AG10803 (cell line): ENCODE data around the gene KIF19.

Source experiments
- DNase-seq: peaks from one replicate; pipeline ENCODE4 v3.0.0; 2010; ENCODE audit warnings: low read depth
- H3K4me3 ChIP-seq: 2 replicates; pipeline ENCODE4 v1.5.1; 2011; ENCODE audit warnings: mild to moderate bottlenecking, low read length, control low read depth
- TF ChIP-seq, protein P1 (sequence below): conservative IDR thresholded peaks from 2 replicates; pipeline ENCODE4 v1.5.1; 2011; ENCODE audit warnings: mild to moderate bottlenecking, low read length, control low read depth, inconsistent platforms

Gene KIF19

GRCh38 chr17:74389937-74390679, 64.1 kb downstream of the KIF19 start:
- TF ChIP-seq, protein P1, sequence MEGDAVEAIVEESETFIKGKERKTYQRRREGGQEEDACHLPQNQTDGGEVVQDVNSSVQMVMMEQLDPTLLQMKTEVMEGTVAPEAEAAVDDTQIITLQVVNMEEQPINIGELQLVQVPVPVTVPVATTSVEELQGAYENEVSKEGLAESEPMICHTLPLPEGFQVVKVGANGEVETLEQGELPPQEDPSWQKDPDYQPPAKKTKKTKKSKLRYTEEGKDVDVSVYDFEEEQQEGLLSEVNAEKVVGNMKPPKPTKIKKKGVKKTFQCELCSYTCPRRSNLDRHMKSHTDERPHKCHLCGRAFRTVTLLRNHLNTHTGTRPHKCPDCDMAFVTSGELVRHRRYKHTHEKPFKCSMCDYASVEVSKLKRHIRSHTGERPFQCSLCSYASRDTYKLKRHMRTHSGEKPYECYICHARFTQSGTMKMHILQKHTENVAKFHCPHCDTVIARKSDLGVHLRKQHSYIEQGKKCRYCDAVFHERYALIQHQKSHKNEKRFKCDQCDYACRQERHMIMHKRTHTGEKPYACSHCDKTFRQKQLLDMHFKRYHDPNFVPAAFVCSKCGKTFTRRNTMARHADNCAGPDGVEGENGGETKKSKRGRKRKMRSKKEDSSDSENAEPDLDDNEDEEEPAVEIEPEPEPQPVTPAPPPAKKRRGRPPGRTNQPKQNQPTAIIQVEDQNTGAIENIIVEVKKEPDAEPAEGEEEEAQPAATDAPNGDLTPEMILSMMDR, result no peak
- no peak overlapping the region for H3K4me3 ChIP-seq
- DNase-seq, result no peak

DNA sequence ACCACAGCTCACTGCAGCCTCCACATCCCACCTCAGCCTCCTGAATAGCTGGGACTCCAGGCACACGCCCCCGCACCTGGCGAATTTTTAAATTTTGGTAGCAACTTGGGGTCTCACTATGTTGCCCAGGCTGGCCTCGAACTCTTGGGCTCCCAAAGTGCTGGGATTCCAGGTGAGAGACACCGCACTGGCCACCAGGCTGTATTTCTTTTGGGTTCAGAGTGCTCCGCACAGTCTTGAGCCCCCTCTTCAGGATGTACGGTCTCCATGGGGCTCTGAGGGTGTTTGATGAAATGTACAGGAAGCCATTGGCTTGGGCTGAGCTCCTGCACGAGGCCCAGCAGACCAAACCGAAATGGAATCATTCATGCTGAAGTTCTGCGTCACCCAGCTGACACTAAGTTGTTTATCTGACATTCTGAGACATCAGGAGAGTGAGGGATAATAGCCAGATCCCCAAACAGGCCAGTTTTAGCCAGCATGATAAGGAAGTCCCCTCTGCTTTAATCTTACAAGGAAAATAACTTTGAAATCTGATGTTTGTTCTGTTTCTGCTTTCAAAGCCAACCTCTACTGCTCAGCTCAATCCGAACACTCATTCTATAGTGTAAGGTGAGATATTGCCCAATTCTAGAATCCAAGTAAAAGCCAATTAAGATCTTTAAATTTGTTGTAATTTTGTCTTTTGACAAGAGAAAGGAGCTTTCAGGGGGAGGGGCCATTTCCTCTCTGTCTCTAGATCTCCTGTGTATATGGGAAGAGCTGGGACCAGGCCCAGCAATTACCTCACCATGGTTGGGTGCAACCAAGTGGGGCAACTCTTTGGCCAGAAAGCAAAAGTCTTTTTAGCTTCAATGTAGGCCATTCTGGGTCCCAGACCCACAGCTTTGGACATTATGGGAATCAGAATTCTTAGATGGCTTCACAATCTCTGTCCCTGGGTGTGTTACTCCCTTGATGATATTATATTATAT, 64.9 kb downstream of the KIF19 start:
- TF ChIP-seq, protein P1, result no peak
- no peak for DNase-seq

DNA sequence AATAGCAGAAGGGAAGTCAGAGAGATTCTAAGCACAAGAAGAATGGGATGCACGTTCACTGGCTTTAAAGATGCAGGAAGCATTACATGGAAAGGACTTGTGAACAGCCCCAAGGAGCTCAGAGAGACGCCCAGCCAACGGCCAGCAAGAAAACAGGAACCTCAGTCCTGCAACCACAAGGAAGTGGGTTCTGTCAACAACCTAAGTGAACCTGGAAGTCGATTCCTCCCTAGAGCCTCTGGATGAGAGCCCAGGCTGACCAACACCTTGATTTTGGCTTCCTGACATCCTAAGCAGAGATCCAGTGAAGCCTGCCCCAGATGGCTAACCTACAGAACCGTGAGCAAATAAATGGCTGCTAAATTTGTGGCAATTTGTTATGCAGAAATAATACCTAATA, 65.7 kb downstream of the KIF19 start:
- no peak for DNase-seq
- TF ChIP-seq, protein P1, result no peak
- H3K4me3 ChIP-seq, result no peak overlapping the region

More for the DNA sequence above, 64.9 kb downstream of the KIF19 start:
- H3K4me3 ChIP-seq, result no peak overlapping the region

DNA sequence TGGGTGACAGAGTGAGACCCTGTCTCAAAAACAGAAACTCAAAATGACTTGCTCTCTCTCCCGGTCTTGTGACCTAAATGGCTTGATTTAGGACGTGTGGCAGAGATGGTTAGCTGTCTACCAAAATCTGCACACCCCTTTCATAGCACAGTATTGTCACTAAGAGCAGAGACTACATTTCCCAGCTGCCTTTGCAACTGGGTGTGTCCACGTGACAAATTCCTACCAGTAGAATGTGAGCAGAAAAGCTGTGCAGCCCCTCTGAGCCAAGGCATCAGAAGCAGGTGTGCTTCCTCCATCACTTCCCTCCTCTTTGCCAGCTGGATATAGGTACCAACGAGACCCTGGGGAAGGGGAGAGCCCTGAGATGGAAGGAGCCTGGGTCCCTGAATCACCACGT, 66.8 kb downstream of the KIF19 start:
- TF ChIP-seq, protein P1, result no peak
- H3K4me3 ChIP-seq, result no peak overlapping the region
- no peak for DNase-seq

DNA sequence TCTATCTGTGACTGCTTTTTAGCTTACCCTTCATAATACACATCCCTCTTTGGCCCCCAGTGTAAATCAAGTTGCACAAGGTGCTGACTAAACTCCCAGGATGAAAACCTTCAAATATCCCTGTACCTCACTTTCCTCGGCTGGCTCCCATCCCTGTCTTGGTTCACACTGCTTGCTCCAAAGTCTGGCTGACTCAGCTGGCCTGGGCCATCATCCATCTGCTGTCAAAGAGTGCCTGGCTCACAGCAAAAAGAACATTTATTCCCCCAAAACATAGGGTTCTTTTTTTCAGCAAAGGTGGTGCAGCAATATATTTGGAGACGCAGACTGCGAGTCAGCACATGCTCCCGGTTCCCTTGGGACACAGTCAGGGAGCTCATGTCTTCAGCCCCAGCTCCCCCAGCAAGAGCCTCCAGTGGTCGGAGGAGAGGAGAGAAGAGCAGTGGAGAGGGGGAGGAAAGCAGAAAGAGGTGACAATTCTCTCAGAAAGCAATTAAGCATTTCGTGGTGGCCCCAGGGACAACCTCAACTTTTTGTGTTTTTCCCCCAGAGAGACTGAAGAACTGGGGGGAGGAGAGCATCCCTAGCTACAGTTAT, 67.4 kb downstream of the KIF19 start:
- no peak for DNase-seq
- no peak overlapping the region for H3K4me3 ChIP-seq
- TF ChIP-seq, protein P1, result no peak

DNA sequence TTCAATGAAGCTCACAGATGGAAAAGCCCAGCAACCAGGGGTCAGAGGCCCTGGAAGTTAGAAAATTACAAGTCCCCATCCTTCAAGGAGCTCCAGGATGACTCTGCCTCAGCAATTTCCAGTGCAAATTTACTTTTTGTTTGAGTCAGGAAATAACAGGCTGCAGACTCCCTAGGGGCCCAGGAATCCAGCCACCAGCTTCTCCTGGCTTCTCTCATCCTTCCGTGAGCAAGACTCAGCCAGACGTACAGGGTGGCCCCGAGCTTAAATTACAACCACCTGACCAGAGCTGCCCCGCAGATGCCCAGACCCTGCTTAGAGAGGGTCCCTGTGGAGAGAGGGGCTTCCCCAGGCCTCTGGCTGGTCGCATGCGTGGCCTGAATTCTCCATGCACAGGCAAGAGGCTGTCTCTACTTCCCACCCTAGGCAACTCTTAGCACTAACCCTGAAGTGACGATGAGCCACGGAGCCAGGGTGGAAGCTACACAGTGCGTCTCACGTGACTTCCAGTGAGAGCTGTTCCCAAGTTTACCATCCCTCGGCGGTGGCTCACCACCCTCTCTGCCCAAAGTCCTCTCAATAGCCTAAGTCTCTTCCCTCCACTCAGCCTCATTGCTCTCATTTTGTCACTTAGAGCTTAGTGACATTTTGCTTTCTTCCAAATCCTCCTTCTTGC, 68.4 kb downstream of the KIF19 start:
- H3K4me3 ChIP-seq, result no peak overlapping the region
- DNase-seq, result no peak
- TF ChIP-seq, protein P1, result no peak
